NCI-H2196 treated with DMSO at 0.1 percent for 48 hours (cell line): ENCODE data around the gene DENND5A.
"Not testable (repeated sequence)": the region's sequence is repeated elsewhere in the genome, so short reads cannot be mapped to it uniquely, and the experiment has no call there.

Source experiments
- DNase-seq: peaks from one replicate; lab custom pipeline; 2025; ENCODE audit not compliant: unreplicated experiment; lab: John Stamatoyannopoulos, UW

Gene DENND5A

GRCh38 chr11:9103542-9104276 lies 161.4 kb downstream of the DENND5A start:
- DNase-seq, result no peak

- DNase-seq, result no peak
These were observed 165.5 kb downstream of the DENND5A start for GRCh38 chr11:9099617-9100016.

GRCh38 chr11:9098455-9098854 lies 166.7 kb downstream of the DENND5A start:
- DNase-seq, result not testable (repeated sequence)

- not testable (repeated sequence) for DNase-seq
These were observed 167.8 kb downstream of the DENND5A start for GRCh38 chr11:9097186-9097943.

GRCh38 chr11:9096427-9096826 lies 168.7 kb downstream of the DENND5A start:
- DNase-seq, result no peak

- DNase-seq, result no peak
These were observed 169.7 kb downstream of the DENND5A start for GRCh38 chr11:9095421-9095820.

GRCh38 chr11:9094420-9094819 lies 170.7 kb downstream of the DENND5A start:
- no peak for DNase-seq

GRCh38 chr11:9092853-9093778 lies 172.0 kb downstream of the DENND5A start:
- DNase-seq, result peak; percentile 25

GRCh38 chr11:9092072-9092471 lies 173.1 kb downstream of the DENND5A start:
- no peak for DNase-seq

GRCh38 chr11:9091044-9091922 lies 173.9 kb downstream of the DENND5A start, which contains the start of gene SCUBE2:
SCUBE2 (minus strand) TSS chr11:9091599; CDS start chr11:9091528, 71 bp downstream.
- DNase-seq, result no peak

- no peak for DNase-seq
These were observed 174.6 kb downstream of the DENND5A start for GRCh38 chr11:9090488-9091043.

- DNase-seq, result no peak
These were observed 175.5 kb downstream of the DENND5A start for GRCh38 chr11:9089636-9090035.

GRCh38 chr11:9089061-9089460 lies 176.1 kb downstream of the DENND5A start:
- DNase-seq, result no peak
